Type B pancreatic cell (in vitro differentiated cells): Measurements from ENCODE around the gene NPEPL1. TPM values are rescaled to one million over a fixed set of nuclear protein-coding genes. Genes with fewer than 3 reads are reported as not detected.
A peak's percentile ranks its signal among the peaks of the same experiment; 100 is the strongest.

Experiments used
- DNase-seq: peaks from one replicate; pipeline ENCODE4 v3.0.0; 2021; ENCODE audit warnings: mixed read lengths; ENCODE audit not compliant: unreplicated experiment; ENCODE audit errors: extremely low spot score
- H3K27ac Mint-ChIP-seq: 2 replicates; pipeline ENCODE4 v1.8.0; 2021; ENCODE audit warnings: mild to moderate bottlenecking, mixed read lengths
- H3K27me3 Mint-ChIP-seq: 2 replicates; pipeline ENCODE4 v1.8.0; 2021; ENCODE audit warnings: mixed read lengths
- H3K36me3 Mint-ChIP-seq: 2 replicates; pipeline ENCODE4 v1.8.0; 2021; ENCODE audit warnings: mixed read lengths
- H3K4me1 Mint-ChIP-seq: one replicate; pipeline ENCODE4 v1.8.0; 2021; ENCODE audit warnings: mixed read lengths; ENCODE audit not compliant: unreplicated experiment
- H3K4me3 Mint-ChIP-seq: 2 replicates; pipeline ENCODE4 v1.8.0; 2021; ENCODE audit warnings: mild to moderate bottlenecking, mixed read lengths
- H3K9me3 Mint-ChIP-seq: 2 replicates; pipeline ENCODE4 v1.8.0; 2021; ENCODE audit warnings: mixed read lengths
- total RNA-seq: library from RNA; stranded (reverse); gene quantifications from 2 replicates; pipeline ENCODE4 v1.2.1, GENCODE V29; 2021; ENCODE audit warnings: low replicate concordance
- TF ChIP-seq, protein P1 (sequence below): fragments of 200-600 bp; sonication (generic); conservative IDR thresholded peaks from 2 replicates; pipeline ENCODE4 v1.5.0; 2021; ENCODE audit warnings: antibody characterized with exemption, mild to moderate bottlenecking

Gene NPEPL1
- total RNA-seq, 1 donor from 2014 or later: 25.0 TPM

GRCh38 chr20:58701431-58702160, 9.0 kb downstream of the NPEPL1 start:
- Mint-ChIP-seq H3K27ac (no peak overlapping the region), H3K36me3 (peaks cover 38% of the 10 kb centered on the region)

GRCh38 chr20:58702161-58702510, 9.5 kb downstream of the NPEPL1 start:
- H3K36me3 Mint-ChIP-seq: peaks cover 38% of the 10 kb centered on the region
- no peak for DNase-seq
- no peaks in the 10 kb centered on the region for H3K9me3 Mint-ChIP-seq
- H3K27me3 Mint-ChIP-seq: no peaks in the 10 kb centered on the region
- TF ChIP-seq, protein P1, sequence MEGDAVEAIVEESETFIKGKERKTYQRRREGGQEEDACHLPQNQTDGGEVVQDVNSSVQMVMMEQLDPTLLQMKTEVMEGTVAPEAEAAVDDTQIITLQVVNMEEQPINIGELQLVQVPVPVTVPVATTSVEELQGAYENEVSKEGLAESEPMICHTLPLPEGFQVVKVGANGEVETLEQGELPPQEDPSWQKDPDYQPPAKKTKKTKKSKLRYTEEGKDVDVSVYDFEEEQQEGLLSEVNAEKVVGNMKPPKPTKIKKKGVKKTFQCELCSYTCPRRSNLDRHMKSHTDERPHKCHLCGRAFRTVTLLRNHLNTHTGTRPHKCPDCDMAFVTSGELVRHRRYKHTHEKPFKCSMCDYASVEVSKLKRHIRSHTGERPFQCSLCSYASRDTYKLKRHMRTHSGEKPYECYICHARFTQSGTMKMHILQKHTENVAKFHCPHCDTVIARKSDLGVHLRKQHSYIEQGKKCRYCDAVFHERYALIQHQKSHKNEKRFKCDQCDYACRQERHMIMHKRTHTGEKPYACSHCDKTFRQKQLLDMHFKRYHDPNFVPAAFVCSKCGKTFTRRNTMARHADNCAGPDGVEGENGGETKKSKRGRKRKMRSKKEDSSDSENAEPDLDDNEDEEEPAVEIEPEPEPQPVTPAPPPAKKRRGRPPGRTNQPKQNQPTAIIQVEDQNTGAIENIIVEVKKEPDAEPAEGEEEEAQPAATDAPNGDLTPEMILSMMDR: no peak
- H3K4me1 Mint-ChIP-seq: no peaks in the 10 kb centered on the region
- H3K4me3 Mint-ChIP-seq: no peak overlapping the region
- H3K27ac Mint-ChIP-seq: no peak overlapping the region

More at GRCh38 chr20:58701431-58702160, 9.0 kb downstream of the NPEPL1 start:
- TF ChIP-seq, protein P1: no peak
- Mint-ChIP-seq H3K4me1 (no peaks in the 10 kb centered on the region), H3K9me3 (no peaks in the 10 kb centered on the region), H3K27me3 (no peaks in the 10 kb centered on the region), H3K4me3 (no peak overlapping the region)
- DNase-seq: no peak

GRCh38 chr20:58702859-58703648, 10.5 kb downstream of the NPEPL1 start:
- peaks cover 35% of the 10 kb centered on the region for H3K36me3 Mint-ChIP-seq
- no peaks in the 10 kb centered on the region for H3K9me3 Mint-ChIP-seq
- H3K27ac Mint-ChIP-seq: no peak overlapping the region
- no peak overlapping the region for H3K4me3 Mint-ChIP-seq
- DNase-seq: no peak
- TF ChIP-seq, protein P1: peak; percentile 54
- no peaks in the 10 kb centered on the region for H3K27me3 Mint-ChIP-seq
- no peaks in the 10 kb centered on the region for H3K4me1 Mint-ChIP-seq

GRCh38 chr20:58703765-58704371, 11.3 kb downstream of the NPEPL1 start:
- no peak for DNase-seq

GRCh38 chr20:58705208-58705926, 12.8 kb downstream of the NPEPL1 start:
- no peaks in the 10 kb centered on the region for H3K9me3 Mint-ChIP-seq

More at GRCh38 chr20:58703765-58704371, 11.3 kb downstream of the NPEPL1 start:
- Mint-ChIP-seq H3K27me3 (no peaks in the 10 kb centered on the region), H3K9me3 (no peaks in the 10 kb centered on the region), H3K36me3 (peaks cover 33% of the 10 kb centered on the region), H3K4me3 (no peak overlapping the region), H3K4me1 (no peaks in the 10 kb centered on the region), H3K27ac (no peak overlapping the region)
- TF ChIP-seq, protein P1: no peak

More at GRCh38 chr20:58705208-58705926, 12.8 kb downstream of the NPEPL1 start:
- no peak overlapping the region for H3K27ac Mint-ChIP-seq
- H3K27me3 Mint-ChIP-seq: no peaks in the 10 kb centered on the region
- no peak for DNase-seq
- TF ChIP-seq, protein P1: no peak
- H3K36me3 Mint-ChIP-seq: peaks cover 31% of the 10 kb centered on the region
- H3K4me1 Mint-ChIP-seq: no peaks in the 10 kb centered on the region
- H3K4me3 Mint-ChIP-seq: no peak overlapping the region
